ENCODE measurements around the gene H1-8.

The H1-8 gene

DNA sequence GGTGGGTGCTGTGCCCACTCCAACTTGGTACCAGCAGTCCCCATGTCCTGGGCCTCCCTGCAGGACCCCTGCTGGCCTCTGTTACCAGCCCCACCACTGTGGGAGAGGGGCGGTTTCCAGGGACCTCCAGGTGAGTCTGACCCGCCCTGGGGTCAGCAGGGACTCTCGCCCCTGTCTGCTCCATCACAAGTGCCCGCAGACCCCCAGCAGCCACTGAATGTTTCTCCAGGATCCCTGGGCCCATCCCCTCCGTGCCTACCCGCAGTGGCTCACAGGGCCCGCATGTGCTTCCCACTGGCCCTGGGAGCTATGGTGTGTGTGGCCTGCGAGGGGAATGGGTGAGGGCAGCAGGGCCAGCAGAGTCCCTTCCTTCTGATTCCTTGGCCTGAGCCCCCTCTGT is 24.4 kb upstream of the H1-8 start:
- in situ Hi-C loops (cut with HindIII; ENCODE audit: low pct_unique_long_range_greater_than_20kb, low sequenced_read_pairs) = no loop called here
- no peak for DNase-seq (ENCODE audit: low read depth in 1 of 2, low spot score in 1 of 2)
- no peak for TF ChIP-seq JUND (IDR thresholded peaks at IDR 0.05; ENCODE audit: low read depth)

- in situ Hi-C loops (cut with HindIII; ENCODE audit: low pct_unique_long_range_greater_than_20kb, low sequenced_read_pairs) = no loop called here
- no peak for DNase-seq (ENCODE audit: low read depth in 1 of 2, low spot score in 1 of 2)
- TF ChIP-seq JUND (IDR thresholded peaks at IDR 0.05; ENCODE audit: low read depth) = no peak
These were observed 23.5 kb upstream of the H1-8 start for GRCh38 chr3:129519449-129519848.

DNA sequence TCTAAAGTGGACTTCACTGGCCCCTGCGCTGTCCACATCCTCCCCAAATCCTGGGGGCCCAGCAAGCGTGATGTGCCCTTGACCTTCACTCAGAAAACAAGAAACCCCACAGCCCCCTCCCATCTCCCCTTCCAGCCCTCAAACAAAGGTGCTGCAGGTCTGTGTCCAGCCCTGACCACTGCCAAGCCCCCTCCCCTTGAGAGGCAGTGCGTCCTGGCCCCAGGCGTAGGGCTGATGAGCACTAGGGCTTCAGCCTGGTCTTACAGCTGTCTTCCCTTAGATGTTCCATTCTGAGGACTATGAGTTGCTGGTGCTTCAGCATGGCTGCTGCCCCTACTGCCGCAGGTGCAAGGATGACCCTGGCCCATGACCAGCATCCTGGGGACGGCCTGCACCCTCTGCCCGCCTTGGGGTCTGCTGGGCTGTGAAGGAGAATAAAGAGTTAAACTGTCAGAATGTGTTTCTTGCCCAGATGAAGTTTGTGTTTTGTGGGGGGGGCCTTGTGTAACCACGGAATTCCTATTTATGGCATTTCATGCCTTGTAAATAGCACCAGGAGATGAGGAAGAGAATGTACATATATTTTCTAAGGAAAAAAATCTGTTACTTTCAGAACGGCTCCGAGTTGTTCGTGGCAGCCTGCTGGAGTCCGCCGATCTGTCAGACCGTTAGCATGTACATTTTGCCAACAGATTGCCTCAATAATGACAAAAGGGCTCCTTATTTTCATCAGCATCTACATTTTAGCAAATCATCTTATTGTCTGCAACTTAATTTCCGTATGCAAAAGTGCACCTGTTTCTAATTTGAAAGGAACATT is 22.9 kb upstream of the H1-8 start:
- in situ Hi-C loops (cut with HindIII; ENCODE audit: low pct_unique_long_range_greater_than_20kb, low sequenced_read_pairs) = no loop called here
- DNase-seq (ENCODE audit: low read depth in 1 of 2, low spot score in 1 of 2) = no peak
- no peak for TF ChIP-seq JUND (IDR thresholded peaks at IDR 0.05; ENCODE audit: low read depth)

- no peak for DNase-seq (ENCODE audit: low read depth in 1 of 2, low spot score in 1 of 2)
- in situ Hi-C loops (cut with HindIII; ENCODE audit: low pct_unique_long_range_greater_than_20kb, low sequenced_read_pairs) = no loop called here
- TF ChIP-seq JUND (IDR thresholded peaks at IDR 0.05; ENCODE audit: low read depth) = no peak
These were observed 22.0 kb upstream of the H1-8 start for GRCh38 chr3:129520960-129521359.

DNA sequence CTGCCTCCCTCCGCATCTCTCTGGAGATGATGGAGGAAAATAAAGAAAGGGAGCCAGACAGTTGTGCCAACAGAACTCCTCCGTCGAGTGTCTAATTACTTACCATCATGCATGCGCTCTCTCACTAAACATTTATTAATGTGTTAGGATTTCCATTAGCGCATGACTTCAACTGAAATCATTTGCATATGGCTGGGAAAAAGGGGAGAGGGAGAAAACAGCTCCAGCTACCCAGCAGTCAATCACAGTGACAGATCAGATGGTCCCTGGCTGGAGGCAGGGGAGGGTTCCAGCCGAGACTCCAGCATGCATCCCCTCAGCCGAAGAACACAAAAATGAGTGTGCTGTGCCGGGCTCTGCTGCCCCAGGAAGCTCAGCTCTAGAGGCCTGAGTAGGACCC is 21.4 kb upstream of the H1-8 start:
- no peak for DNase-seq (ENCODE audit: low read depth in 1 of 2, low spot score in 1 of 2)
- in situ Hi-C loops (cut with HindIII; ENCODE audit: low pct_unique_long_range_greater_than_20kb, low sequenced_read_pairs) = no loop called here
- TF ChIP-seq JUND (IDR thresholded peaks at IDR 0.05; ENCODE audit: low read depth) = no peak

GRCh38 chr3:129522953-129523352 is 20.0 kb upstream of the H1-8 start:
- TF ChIP-seq JUND (IDR thresholded peaks at IDR 0.05; ENCODE audit: low read depth) = no peak
- in situ Hi-C loops (cut with HindIII; ENCODE audit: low pct_unique_long_range_greater_than_20kb, low sequenced_read_pairs) = no loop called here

GRCh38 chr3:129524081-129524480 is 18.9 kb upstream of the H1-8 start:
- in situ Hi-C loops (cut with HindIII; ENCODE audit: low pct_unique_long_range_greater_than_20kb, low sequenced_read_pairs) = no loop called here
- no peak for DNase-seq (ENCODE audit: low read depth in 1 of 2, low spot score in 1 of 2)
- no peak for TF ChIP-seq JUND (IDR thresholded peaks at IDR 0.05; ENCODE audit: low read depth)

More at GRCh38 chr3:129522953-129523352, 20.0 kb upstream of the H1-8 start:
- no peak for DNase-seq (ENCODE audit: low read depth in 1 of 2, low spot score in 1 of 2)

DNA sequence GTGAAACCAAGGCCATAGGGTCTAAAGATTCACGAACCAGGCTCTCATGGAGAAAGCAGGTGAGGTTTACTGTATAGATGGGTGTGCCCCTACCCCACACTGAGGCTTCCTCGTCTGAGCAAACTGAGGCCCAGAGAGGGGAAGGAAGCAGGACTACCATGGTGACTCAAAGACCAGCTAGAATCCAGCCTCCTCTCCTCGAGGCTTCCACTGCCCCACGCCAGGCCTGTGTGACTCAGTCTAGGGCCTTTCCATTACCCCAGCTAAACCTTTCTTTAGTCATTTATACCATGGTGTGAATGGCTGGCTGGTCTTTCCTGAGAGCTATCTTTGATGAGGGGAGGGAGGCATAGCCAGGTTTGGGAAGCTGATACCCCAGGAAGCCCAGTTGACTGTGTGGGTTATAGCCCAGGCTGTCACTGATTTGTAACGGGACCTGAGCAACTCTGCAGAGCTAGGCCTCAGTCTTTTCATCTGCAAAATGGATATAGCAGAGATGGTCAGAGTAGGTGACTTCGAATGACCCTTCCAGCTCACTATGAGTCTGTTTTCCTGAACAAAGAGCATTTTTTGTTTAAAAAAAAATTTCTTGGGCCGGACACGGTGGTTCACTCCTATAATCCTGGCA is 17.5 kb upstream of the H1-8 start:
- TF ChIP-seq JUND (IDR thresholded peaks at IDR 0.05; ENCODE audit: low read depth) = no peak
- in situ Hi-C loops (cut with HindIII; ENCODE audit: low pct_unique_long_range_greater_than_20kb, low sequenced_read_pairs) = no loop called here
- no peak for DNase-seq (ENCODE audit: low read depth in 1 of 2, low spot score in 1 of 2)

DNA sequence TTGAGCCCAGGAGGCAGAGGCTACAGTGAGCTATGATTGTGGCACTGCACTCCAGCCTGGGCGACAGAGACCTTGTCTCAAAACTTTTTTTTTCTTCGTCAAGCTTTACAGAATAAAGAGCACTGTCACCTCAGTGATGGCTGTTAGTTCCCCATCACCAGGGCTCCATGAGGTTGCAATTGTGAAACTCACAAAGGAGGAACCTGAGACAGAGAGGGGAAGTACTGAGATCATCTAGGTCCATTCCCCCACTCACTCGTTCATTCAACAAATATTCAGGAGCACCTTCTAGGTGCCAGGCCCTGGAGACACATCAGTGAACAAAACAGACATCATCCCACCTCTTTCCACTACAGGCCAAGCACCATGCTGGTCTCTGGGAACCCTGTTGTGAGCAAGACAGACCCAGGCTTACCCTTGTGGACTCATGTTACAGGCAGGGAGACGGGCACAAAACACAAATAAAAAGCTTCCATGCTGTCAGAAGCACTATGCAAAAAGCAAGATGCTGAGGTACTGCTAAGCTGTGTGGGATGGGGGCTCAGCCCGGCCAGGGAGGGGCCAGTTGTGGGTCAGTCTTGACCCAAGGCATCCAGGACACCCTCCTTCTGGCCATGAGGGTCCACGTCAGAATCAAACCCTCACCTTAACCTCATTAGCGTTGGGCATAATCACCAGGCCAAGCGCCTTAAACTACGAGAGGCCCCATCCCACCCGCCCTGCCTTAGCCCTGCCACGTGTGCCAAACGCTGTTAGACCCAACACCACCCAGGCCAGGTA is 16.7 kb upstream of the H1-8 start:
- TF ChIP-seq JUND (IDR thresholded peaks at IDR 0.05; ENCODE audit: low read depth) = no peak

DNA sequence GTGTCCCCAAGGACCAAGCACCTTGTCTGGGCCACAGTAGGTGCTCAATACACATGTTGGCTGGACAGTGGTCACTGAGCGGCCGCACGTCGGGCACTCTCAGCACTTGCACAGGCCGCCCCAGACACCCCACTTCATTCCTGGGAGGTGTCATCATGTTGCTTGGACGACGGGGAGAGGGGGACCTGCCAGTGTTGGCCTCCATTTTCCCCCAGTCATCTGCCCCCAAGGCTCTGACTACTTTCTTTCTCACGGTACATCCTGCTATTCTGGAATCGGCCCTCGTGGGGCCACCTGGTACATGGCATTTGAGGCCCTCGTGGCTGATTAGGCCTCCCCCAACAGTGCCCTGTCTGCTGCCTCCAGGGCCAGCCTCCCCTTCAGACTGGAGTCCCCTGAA is 15.7 kb upstream of the H1-8 start:
- DNase-seq (ENCODE audit: low read depth in 1 of 2, low spot score in 1 of 2) = no peak
- TF ChIP-seq JUND (IDR thresholded peaks at IDR 0.05; ENCODE audit: low read depth) = no peak
- in situ Hi-C loops (cut with HindIII; ENCODE audit: low pct_unique_long_range_greater_than_20kb, low sequenced_read_pairs) = no loop called here

More for the DNA sequence above, 16.7 kb upstream of the H1-8 start:
- in situ Hi-C loops (cut with HindIII; ENCODE audit: low pct_unique_long_range_greater_than_20kb, low sequenced_read_pairs) = no loop called here
- no peak for DNase-seq (ENCODE audit: low read depth in 1 of 2, low spot score in 1 of 2)

GRCh38 chr3:129528589-129529100 is 14.3 kb upstream of the H1-8 start, which contains the start of gene RHO:
RHO (plus strand) TSS chr3:129528639; CDS start chr3:129528734, 95 bp downstream.
- in situ Hi-C loops (cut with HindIII; ENCODE audit: low pct_unique_long_range_greater_than_20kb, low sequenced_read_pairs) = no loop called here
- TF ChIP-seq JUND (IDR thresholded peaks at IDR 0.05; ENCODE audit: low read depth) = no peak
- DNase-seq (ENCODE audit: low read depth in 1 of 2, low spot score in 1 of 2) = no peak

DNA sequence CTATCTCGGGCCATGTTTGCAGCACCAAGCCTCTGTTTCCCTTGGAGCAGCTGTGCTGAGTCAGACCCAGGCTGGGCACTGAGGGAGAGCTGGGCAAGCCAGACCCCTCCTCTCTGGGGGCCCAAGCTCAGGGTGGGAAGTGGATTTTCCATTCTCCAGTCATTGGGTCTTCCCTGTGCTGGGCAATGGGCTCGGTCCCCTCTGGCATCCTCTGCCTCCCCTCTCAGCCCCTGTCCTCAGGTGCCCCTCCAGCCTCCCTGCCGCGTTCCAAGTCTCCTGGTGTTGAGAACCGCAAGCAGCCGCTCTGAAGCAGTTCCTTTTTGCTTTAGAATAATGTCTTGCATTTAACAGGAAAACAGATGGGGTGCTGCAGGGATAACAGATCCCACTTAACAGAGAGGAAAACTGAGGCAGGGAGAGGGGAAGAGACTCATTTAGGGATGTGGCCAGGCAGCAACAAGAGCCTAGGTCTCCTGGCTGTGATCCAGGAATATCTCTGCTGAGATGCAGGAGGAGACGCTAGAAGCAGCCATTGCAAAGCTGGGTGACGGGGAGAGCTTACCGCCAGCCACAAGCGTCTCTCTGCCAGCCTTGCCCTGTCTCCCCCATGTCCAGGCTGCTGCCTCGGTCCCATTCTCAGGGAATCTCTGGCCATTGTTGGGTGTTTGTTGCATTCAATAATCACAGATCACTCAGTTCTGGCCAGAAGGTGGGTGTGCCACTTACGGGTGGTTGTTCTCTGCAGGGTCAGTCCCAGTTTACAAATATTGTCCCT is 13.4 kb upstream of the H1-8 start:
- in situ Hi-C loops (cut with HindIII; ENCODE audit: low pct_unique_long_range_greater_than_20kb, low sequenced_read_pairs) = no loop called here
- no peak for TF ChIP-seq JUND (IDR thresholded peaks at IDR 0.05; ENCODE audit: low read depth)
- no peak for DNase-seq (ENCODE audit: low read depth in 1 of 2, low spot score in 1 of 2)
